NCI-H1436 treated with DMSO at 0.1 percent for 48 hours (cell line): Measurements from ENCODE around the gene APOBEC3H.
"Not testable (repeated sequence)": the region's sequence is repeated elsewhere in the genome, so short reads cannot be mapped to it uniquely, and the experiment has no call there.

Experiments
- DNase-seq: peaks from one replicate; lab custom pipeline; 2025; lab: John Stamatoyannopoulos, UW

The APOBEC3H gene

GRCh38 chr22:39097098-39098020 lies at the start of gene APOBEC3H:
Gene APOBEC3H, plus strand, starts transcription at chr22:39097244. Its CDS starts 3,035 bp downstream, at chr22:39100279.
- DNase-seq: no peak

- not testable (repeated sequence) for DNase-seq
Measured at GRCh38 chr22:39049486-39049885, 47.6 kb upstream of the APOBEC3H start.

- DNase-seq: not testable (repeated sequence)
Measured at GRCh38 chr22:39051844-39052495, 45.1 kb upstream of the APOBEC3H start.

- DNase-seq: no peak
Measured at GRCh38 chr22:39055658-39056057, 41.4 kb upstream of the APOBEC3H start.

GRCh38 chr22:39061290-39061689 lies 35.8 kb upstream of the APOBEC3H start:
- DNase-seq: not testable (repeated sequence)

- not testable (repeated sequence) for DNase-seq
Measured at GRCh38 chr22:39061951-39062350, 35.1 kb upstream of the APOBEC3H start.

GRCh38 chr22:39063904-39064303 lies 33.1 kb upstream of the APOBEC3H start:
- not testable (repeated sequence) for DNase-seq

- DNase-seq: not testable (repeated sequence)
Measured at GRCh38 chr22:39066442-39067276, 30.4 kb upstream of the APOBEC3H start.

GRCh38 chr22:39068033-39068785 lies 28.8 kb upstream of the APOBEC3H start:
- DNase-seq: no peak

GRCh38 chr22:39070186-39070585 lies 26.9 kb upstream of the APOBEC3H start:
- no peak for DNase-seq

GRCh38 chr22:39072581-39072981 lies 24.5 kb upstream of the APOBEC3H start:
- DNase-seq: not testable (repeated sequence)

GRCh38 chr22:39073981-39074380 lies 23.1 kb upstream of the APOBEC3H start:
- no peak for DNase-seq

GRCh38 chr22:39076155-39077025 lies 20.7 kb upstream of the APOBEC3H start:
- DNase-seq: not testable (repeated sequence)

GRCh38 chr22:39077026-39077840 lies 19.8 kb upstream of the APOBEC3H start, which contains the start of gene APOBEC3G:
Gene APOBEC3G, plus strand, starts transcription at chr22:39077275. Its CDS starts 87 bp downstream, at chr22:39077362.
- DNase-seq: not testable (repeated sequence)

- DNase-seq: not testable (repeated sequence)
Measured at GRCh38 chr22:39077912-39078311, 19.1 kb upstream of the APOBEC3H start.

GRCh38 chr22:39078329-39078728 lies 18.7 kb upstream of the APOBEC3H start:
- DNase-seq: no peak

GRCh38 chr22:39079054-39079637 lies 17.9 kb upstream of the APOBEC3H start:
- DNase-seq: not testable (repeated sequence)

- DNase-seq: no peak
Measured at GRCh38 chr22:39080052-39080762, 16.8 kb upstream of the APOBEC3H start.
